ENCODE results near the gene CMTM7.

Gene CMTM7

DNA sequence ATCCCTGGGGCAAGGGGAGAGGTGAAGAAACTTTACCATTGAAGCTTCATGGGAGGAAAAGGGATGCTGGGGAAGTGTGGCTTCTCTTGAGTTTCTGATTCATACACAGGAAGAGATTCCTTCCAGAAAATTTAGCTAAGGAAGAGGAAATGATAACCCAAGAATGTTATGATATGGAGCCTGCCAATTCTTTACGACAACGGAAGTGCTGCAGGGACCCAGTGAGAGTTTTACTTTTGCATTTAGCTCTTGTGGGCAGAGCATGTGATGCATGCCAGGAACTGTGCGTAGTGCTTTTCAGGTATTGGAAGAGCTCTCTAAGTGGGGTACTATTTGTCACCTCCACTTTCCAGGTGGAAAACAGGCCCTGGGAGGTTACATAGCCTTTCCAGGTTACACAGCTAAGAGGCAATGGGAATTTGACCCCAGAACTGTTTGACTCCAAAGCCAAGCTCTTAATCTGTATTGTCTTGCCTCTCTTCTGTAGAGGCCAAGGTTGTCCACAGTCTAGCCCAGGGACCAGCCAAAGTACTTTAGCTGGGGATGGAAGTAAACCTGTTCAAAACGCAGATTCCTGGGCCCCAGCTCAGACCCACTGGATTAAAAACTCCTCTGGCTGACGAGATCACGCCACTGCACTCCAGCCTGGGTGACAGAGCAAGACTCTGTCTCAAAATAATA, 23.0 kb downstream of the CMTM7 start:
- DNase-seq, result no peak

DNA sequence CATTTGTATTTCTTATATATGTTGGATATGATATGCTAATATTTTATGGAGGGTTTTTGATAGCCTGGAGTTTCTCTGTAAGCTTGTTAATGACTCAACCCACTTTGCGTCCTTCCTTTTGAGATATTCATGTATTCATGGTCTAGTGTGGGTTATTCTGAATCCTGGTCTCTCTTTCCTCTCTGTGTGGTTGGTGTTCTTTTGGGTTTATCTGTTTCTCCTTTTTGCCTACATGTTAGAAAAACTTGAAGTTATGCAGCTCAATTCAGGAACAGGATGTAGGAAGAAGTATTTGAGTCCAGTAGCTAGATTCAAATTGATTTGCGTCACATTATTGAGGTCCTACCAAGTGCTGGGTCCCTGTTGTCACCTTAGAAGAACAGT, 28.1 kb downstream of the CMTM7 start:
- no peak for DNase-seq

DNA sequence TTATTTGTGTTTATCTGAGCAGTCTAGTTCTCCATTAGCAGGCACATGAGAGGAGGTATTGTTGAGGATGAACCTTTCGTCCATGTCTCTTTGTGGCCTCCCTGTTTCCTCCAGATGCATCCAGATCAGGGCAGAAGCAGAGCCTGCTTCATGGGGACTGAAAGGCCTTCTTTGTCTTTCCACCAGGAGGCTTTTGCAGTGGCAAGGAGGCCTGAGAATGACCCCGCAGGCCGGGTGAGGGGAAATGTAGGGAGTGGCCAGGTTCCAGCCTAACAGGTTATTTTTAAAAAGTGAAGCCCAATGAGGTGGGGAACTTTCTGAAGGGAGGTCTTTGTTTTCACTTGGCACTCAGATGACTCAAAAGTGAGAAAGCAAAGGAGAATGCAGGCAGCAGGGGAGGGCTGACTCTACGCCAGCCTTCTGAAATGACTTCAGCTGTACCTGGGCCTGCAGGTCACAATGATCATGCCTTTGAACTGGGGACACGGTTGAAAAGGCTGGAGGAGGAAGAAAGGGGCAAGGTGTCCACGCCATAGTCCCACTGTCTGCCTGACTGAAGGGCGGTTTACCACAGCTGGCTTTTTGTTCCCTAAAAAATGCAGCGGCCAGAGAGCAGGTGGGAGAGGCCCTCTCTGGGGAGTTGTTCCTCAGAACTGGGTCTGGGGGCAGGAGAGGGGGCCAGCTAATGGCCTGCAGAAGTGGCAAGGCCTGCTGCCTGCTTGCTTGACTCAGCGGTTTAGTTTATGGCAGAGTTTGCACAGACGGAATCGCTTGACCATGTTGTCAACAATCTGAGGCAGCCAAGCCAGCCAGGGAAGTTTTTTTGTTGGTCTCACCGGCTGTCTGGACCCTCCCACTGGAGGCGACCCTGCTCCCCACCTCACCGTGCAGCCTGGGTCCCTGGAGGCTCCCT, 28.7 kb downstream of the CMTM7 start:
- DNase-seq, result no peak

DNA sequence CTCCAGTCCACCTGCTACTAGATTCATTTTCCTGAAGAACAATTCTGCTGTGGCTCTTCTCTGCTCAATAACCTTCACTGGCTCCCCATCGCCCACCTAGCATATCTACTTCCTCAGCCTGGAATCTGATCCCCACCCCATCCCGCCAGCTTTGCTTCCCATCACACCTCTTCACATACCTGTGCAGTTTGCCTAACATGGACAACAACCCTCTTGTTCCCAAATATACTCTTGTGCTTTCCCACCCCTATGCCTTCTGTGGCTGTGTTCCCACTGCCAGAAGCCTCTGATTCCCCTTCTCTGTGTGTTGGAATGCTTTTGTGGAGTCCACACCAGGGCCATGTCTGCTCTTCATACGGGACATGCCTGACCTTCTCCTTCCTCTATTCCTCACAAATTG, 29.5 kb downstream of the CMTM7 start:
- no peak for DNase-seq

- no peak for DNase-seq
These were observed 30.6 kb downstream of the CMTM7 start for GRCh38 chr3:32421991-32422859.

DNA sequence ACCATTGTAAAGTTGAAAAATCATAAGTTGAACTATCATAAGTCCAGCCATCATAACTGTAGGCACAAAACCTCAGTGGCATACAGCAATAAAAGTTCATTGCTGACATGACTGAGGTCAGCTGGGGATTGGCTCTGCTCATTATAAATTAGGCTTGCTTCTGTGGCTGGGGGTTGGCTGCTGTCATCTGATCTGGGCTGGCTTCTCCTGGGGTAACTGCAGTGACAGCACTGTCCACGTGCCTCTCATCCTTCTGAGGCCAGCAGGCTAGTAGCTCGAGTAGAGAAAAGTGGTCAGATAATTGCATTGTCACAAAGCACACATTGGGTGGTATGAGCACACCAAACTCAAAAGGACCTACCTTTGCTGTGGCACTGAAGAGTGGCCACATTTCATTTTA, 31.3 kb downstream of the CMTM7 start:
- DNase-seq, result no peak

- DNase-seq, result no peak
These were observed 31.9 kb downstream of the CMTM7 start for GRCh38 chr3:32423534-32423933.

DNA sequence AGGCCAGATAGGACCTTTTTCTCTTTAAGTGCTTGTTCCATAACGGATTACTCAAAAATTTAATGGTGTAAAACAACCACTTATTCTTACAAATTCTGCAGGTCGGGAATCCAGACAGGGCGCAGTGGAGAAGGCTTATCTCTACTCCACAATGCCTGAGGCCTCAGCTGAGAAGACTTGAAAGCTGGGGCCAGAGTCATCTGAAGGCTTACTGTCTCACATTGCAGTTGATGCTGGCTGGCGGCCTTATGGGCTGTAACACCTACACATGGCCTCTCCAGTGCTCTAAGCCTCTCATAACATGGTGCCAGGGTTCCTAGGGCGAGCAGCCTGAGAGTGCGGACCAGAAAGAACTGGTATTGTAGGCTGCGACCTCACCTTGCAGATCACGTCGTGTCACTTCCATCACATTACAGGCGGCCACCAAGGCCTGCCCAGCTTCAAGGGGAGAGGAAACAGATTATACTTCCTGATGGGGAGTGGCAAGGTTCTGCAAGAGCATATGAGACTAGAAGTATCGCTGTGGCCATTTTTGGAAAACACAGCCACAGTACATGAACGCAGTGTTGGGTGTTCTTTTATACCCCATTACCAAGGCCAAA, 32.4 kb downstream of the CMTM7 start:
- DNase-seq, result no peak

GRCh38 chr3:32424581-32425250, 33.1 kb downstream of the CMTM7 start:
- no peak for DNase-seq

DNA sequence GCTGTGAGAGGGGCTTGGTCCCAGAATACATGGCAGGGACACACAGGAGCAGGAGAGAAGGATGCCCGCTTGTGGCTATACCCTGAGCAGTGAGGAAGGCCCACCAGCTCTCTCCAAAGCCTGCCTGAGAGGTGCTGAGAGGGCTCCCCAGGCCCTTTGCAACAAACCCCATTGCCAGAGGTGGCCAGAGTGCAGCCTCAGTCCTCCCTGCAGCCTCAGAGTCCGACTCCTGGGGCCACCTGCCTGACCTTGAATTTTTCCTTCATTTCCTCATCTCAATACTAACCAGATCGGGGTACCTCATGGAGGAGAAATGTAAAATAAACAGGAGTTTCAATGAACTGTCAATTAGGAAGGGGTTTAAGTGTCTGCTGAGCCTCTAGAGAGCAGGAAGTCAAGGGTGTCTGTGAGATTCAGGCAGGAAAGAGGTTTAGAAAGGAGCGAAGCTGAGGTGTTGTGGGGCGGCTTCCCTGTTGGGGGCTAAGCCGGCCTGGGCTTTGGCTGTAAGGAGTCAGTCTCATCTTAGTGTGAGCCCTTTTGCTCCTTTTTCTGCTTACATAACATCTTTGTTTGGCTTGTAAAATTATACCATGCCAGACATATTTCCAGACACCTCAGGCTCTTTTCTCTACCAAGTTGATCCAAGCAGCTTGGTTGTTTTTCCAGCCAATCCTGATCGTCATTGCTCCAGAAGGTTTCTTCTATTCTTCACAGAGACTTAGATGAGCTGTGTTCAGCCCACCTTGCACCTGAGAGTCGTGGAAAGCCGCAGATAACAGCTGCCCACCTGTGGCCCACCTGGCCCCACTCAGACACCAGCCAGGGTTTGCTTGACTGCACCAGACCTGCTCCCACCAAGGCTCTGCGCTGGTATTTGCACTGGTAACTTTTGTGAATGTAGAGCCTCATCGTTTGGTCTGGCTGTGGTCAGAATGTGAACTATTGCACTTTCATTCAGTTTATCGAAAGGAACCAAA, 36.7 kb downstream of the CMTM7 start:
- DNase-seq, result no peak

DNA sequence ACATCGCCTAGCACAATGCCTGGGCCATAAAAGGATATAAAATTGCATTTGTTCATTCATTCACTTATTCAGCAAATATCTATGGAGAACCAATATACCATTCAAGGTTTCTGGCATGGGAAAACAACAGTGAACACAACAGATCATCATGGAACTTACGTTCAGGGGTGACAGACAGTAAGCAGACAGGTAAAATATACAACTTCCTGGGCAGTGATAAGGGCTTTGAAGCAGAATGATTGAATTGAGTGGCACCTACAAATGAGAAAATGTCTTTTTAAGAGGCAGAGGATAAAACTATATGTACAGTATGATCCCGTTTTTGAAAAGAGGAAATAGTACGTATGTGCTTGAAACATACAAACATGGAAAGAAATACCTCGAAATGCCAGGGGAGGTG, 39.2 kb downstream of the CMTM7 start:
- DNase-seq, result no peak

- no peak for DNase-seq
These were observed 39.8 kb downstream of the CMTM7 start for GRCh38 chr3:32431481-32431880.

DNA sequence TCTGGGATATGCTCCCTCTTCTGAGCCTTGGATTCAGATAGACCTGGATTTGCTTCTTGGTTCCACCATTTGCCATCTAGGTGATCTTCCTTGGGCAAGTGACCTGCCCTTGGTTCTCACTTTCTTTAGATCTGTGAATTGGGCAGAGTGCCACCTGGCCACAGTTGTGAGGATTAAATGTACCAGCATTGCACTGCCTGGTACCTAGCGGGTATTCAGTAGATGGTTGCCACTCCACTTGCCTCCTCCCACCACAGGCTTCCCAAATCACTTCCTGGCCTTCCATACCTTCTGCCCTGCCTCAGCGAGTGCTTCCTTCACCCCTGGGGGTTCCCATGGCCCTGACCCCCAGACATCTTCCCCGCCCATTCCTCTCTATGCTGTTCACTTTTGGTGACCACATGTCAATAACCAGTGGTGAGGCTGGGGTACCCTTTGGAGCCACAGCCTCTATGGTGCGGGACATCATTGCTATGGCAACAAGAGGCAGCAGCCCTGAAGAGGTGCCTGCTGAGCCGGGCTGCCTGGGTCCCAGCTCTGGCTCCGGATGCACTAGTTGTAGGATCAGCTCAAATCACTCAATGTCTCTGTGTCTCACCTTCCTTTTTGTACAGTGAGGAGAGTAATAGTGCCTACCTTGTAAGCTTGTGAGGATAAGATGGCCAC, 40.5 kb downstream of the CMTM7 start:
- DNase-seq, result no peak

GRCh38 chr3:32432711-32433530, 41.3 kb downstream of the CMTM7 start:
- no peak for DNase-seq

GRCh38 chr3:32434206-32434605, 42.6 kb downstream of the CMTM7 start:
- DNase-seq, result no peak

DNA sequence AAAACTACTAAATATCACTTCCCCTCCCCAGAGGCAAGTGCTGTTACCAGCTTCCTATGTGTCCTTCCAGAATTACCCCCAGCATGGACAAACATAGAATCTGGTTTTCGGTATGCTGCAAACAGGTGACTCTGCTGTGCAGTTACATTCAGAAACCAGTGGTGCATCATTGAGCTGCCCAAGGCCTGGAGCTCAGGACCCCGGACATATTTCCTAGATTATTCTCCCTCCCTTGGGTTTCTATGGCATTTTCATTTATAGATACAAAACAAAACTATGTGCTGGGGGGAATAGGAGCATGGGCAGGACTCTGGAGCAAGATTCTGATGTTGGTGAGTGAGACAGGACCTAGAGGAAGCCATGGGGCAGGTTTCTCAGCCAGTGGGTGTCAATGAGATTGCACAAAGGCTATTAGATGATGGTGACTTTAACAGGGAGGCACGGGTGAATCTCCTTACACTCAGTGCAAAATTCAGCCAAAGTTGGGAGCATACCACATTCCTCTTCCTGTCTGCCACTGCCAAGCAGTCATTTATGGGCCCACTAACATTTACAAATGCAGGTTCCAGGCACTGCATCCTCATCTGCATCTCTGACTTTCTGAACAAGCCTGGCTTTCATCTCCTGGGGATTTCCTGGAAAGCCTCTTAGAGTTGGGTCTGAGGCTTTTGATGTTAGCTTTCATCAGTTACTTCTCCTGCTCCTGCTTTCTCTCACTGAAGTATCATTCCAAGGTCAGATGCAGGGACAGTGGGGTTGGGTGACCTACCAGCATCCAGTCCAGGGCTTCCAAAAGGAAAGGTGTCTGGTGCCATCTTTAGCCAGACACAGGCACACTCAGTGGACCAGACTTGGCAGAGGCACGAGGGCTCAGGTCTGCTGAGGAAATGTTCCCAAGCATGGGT, 44.5 kb downstream of the CMTM7 start:
- DNase-seq, result no peak

DNA sequence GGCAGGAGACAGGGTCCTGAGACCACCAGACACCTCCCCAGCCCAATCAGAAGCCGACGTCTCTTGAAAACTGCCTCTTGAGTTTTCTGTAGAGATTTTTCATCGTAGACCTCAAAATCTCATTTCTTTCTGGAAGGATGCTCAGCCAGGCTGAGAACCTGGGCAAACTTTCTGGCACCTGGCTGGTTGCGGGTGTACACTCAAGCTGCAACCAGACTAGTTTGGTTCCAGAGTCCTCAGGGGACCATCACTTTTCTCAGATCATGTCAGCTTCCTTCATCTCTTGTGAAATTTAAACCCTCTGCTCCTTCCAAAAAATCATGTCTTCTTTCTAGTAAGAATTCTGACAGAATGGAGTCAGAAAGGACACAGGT, 45.1 kb downstream of the CMTM7 start:
- no peak for DNase-seq

- no peak for DNase-seq
These were observed 46.2 kb downstream of the CMTM7 start for GRCh38 chr3:32437896-32438295.
